ENCODE results near the gene NGB. TPM values are rescaled to one million over a fixed set of nuclear protein-coding genes. Genes with fewer than 3 reads are reported as not detected.

Gene NGB
- total and polyA plus RNA-seq, 2 donors (not counting 3 experiments of a cell fraction or from before 2014, with no cell fraction given): not detected

DNA sequence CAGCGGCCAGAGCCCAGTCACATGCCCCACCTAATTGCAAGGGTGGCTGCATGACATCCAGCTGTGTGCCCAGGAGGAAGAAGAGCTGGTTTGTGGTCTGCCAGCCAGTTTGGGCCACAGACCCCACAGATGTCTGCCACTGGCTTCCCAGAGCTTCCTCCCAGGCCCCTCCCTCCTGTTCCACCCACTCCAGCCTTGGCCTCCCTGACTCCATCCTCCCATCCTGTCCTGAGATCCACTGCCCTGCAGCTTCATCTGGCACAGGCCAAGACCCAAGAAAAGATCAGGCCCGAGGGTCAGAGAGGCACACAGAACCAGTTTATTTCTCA is 5.9 kb downstream of the NGB start:
- no peaks in the 10 kb centered on the region for H3K36me3 ChIP-seq (ENCODE audit: control insufficient read depth in 2 of 2, extremely low read depth in 1 of 2, insufficient read depth in 2 of 2, low read length in 2 of 2)
- DNase-seq (ENCODE audit: low read depth, low spot score) (no peak), FAIRE-seq (no peak)
- H3K4me2 ChIP-seq (ENCODE audit: insufficient read depth, low read length): no peak overlapping the region
- no peaks in the 10 kb centered on the region for H3K9me1 ChIP-seq (replicated peaks; ENCODE audit: control insufficient read depth, extremely low read depth, insufficient read depth, low read length)
- intact Hi-C loops (cut with micrococcal nuclease) (no loop called here), dilution Hi-C loops (cut with MboI; ENCODE audit: extremely low pct_ligation_motif_present, low sequenced_read_pairs) (no loop called here)
- ChIA-PET POLR2A (no interaction called here), CTCF (interaction anchor here (2.4 kb wide), 1 partner anchor 51 kb away, joined by 7 read pairs; no protein-coding TSS in a partner anchor)
- no peak overlapping the region for H2AFZ ChIP-seq (ENCODE audit: low read depth, low read length)
- H4K20me1 ChIP-seq (replicated peaks; ENCODE audit: control insufficient read depth, extremely low read depth, insufficient read depth, low read length): no peaks in the 10 kb centered on the region
- no peak overlapping the region for H3K27ac ChIP-seq (ENCODE audit: insufficient read depth, low read depth, low read length)
- TF ChIP-seq, protein P1, sequence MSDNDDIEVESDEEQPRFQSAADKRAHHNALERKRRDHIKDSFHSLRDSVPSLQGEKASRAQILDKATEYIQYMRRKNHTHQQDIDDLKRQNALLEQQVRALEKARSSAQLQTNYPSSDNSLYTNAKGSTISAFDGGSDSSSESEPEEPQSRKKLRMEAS (IDR thresholded peaks at IDR 0.05; ENCODE audit: insufficient read depth, insufficient read length): no peak
- TF ChIP-seq POLR2AphosphoS5 (IDR thresholded peaks at IDR 0.05; ENCODE audit: insufficient read depth, low read depth, low read length) (no peak), FOS (IDR thresholded peaks at IDR 0.05; ENCODE audit: borderline replicate concordance, insufficient read depth, low read length) (no peak), GATA2 (IDR thresholded peaks at IDR 0.05; ENCODE audit: insufficient read depth, insufficient read length, low read depth, low read length) (no peak), EZH2 (IDR thresholded peaks at IDR 0.05; ENCODE audit: borderline replicate concordance, low read depth, low read length, severe bottlenecking) (no peak), JUN (IDR thresholded peaks at IDR 0.05; ENCODE audit: borderline replicate concordance, insufficient read depth, insufficient read length, low read depth) (no peak), POLR2A (IDR thresholded peaks at IDR 0.05; ENCODE audit: low read depth, low read length) (no peak), MYC (IDR thresholded peaks at IDR 0.05; ENCODE audit: low read depth, low read length) (no peak)
- TF ChIP-seq, protein P2, sequence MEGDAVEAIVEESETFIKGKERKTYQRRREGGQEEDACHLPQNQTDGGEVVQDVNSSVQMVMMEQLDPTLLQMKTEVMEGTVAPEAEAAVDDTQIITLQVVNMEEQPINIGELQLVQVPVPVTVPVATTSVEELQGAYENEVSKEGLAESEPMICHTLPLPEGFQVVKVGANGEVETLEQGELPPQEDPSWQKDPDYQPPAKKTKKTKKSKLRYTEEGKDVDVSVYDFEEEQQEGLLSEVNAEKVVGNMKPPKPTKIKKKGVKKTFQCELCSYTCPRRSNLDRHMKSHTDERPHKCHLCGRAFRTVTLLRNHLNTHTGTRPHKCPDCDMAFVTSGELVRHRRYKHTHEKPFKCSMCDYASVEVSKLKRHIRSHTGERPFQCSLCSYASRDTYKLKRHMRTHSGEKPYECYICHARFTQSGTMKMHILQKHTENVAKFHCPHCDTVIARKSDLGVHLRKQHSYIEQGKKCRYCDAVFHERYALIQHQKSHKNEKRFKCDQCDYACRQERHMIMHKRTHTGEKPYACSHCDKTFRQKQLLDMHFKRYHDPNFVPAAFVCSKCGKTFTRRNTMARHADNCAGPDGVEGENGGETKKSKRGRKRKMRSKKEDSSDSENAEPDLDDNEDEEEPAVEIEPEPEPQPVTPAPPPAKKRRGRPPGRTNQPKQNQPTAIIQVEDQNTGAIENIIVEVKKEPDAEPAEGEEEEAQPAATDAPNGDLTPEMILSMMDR (IDR thresholded peaks at IDR 0.05; ENCODE audit: extremely low read depth in 1 of 2, insufficient read depth in 1 of 2, low read depth in 1 of 2, low read length in 2 of 2): no peak
- no peaks in the 10 kb centered on the region for H3K9me3 ChIP-seq (replicated peaks; ENCODE audit: control insufficient read depth, insufficient read depth, low read length)
- no peaks in the 10 kb centered on the region for H3K4me1 ChIP-seq (ENCODE audit: control insufficient read depth, extremely low read depth, insufficient read depth, low read length)
- H3K79me2 ChIP-seq (ENCODE audit: control insufficient read depth, insufficient read depth, low read length): no peaks in the 10 kb centered on the region
- H3K4me3 ChIP-seq (replicated peaks in 1 of 3; ENCODE audit: insufficient read depth in 1 of 3, low read depth in 1 of 3, low read length in 3 of 3): no peak overlapping the region
- no peak overlapping the region for H3K9ac ChIP-seq (replicated peaks; ENCODE audit: extremely low read depth, insufficient read depth, low read length)
- no TSS peak for BruUV-seq (replicated peaks)
- peaks cover 12 to 19% of the 10 kb centered on the region in 2 experiments for H3K27me3 ChIP-seq (ENCODE audit: control insufficient read depth in 2 of 2, insufficient read depth in 2 of 2, low read length in 2 of 2)
